SK-N-SH (cell line): ENCODE results near the gene MTR. TPM values are rescaled to one million over a fixed set of nuclear protein-coding genes. Genes with fewer than 3 reads are reported as not detected.

Experiments
- CTCF ChIA-PET: fragments of 300-600, 350-600 bp; formaldehyde crosslinking; extraction: SDS; loops from one replicate; lab custom pipeline; 2021; lab: Yijun Ruan, JAX
- POLR2A ChIA-PET: fragments of 350-600 bp; sonication (Branson Sonifier 250); formaldehyde crosslinking; extraction: SDS; loops from one replicate; lab custom pipeline; 2020; ENCODE audit warnings: antibody characterized with exemption, inconsistent platforms; lab: Yijun Ruan, JAX
- DNase-seq: peaks from one replicate; pipeline ENCODE4 v3.0.0; 2012
- H2AFZ ChIP-seq: fragments of 200-600 bp; sonication (generic); 2 replicates; pipeline ENCODE4 v1.8.1; 2016; ENCODE audit warnings: antibody characterized with exemption, mild to moderate bottlenecking, low read depth
- H3F3A ChIP-seq: fragments of 200-600 bp; sonication (generic); replicated peaks from 2 replicates; pipeline ENCODE3; 2016; ENCODE audit warnings: antibody characterized with exemption, mild to moderate bottlenecking; ENCODE audit not compliant: insufficient read depth
- H3K27ac ChIP-seq, 2 experiments: fragments of 200-500 bp in 1 of 2; fragments of 200-600 bp in 1 of 2; sonication (Bioruptor generic) in 1 of 2; sonication (generic), shearing (Covaris generic) in 1 of 2; 2 replicates each; pipeline versions ENCODE4 v1.5.1 to v1.6.1; 2014 to 2016; ENCODE audit warnings: low read depth in 2 of 2, inconsistent platforms in 1 of 2, low read length in 1 of 2, mild to moderate bottlenecking in 1 of 2, mixed read lengths in 1 of 2
- H3K27me3 ChIP-seq: fragments of 200-600 bp; sonication (generic), shearing (Covaris generic); 2 replicates; pipeline ENCODE4 v1.6.1; 2016; ENCODE audit warnings: mixed run types; ENCODE audit not compliant: insufficient read depth
- H3K36me3 ChIP-seq, 2 experiments: fragments of 200-500 bp in 1 of 2; fragments of 200-600 bp in 1 of 2; sonication (Bioruptor generic) in 1 of 2; sonication (generic) in 1 of 2; replicated peaks in 1 of 2; 2 replicates each; pipeline versions ENCODE3 to v1.5.1; 2014 to 2016; ENCODE audit warnings: low read length in 1 of 2, mild to moderate bottlenecking in 1 of 2; ENCODE audit not compliant: insufficient read depth in 2 of 2, control insufficient read depth in 1 of 2
- H3K4me1 ChIP-seq, 2 experiments: fragments of 200-500 bp in 1 of 2; fragments of 200-600 bp in 1 of 2; sonication (Bioruptor generic) in 1 of 2; sonication (generic), shearing (Covaris generic) in 1 of 2; 2 replicates each; pipeline versions ENCODE4 v1.5.1 to v1.6.1; 2014 to 2016; ENCODE audit warnings: low read depth in 1 of 2, low read length in 1 of 2, mixed run types in 1 of 2; ENCODE audit not compliant: insufficient read depth in 2 of 2, control insufficient read depth in 1 of 2
- H3K4me2 ChIP-seq: fragments of 200-600 bp; sonication (generic), shearing (Covaris generic); 2 replicates; pipeline ENCODE4 v1.6.1; 2017; ENCODE audit warnings: mixed run types
- H3K4me3 ChIP-seq, 2 experiments: fragments of 200-500 bp in 1 of 2; fragments of 200-600 bp in 1 of 2; sonication (Bioruptor generic) in 1 of 2; sonication (generic), shearing (Covaris generic) in 1 of 2; 2 replicates each; pipeline versions ENCODE4 v1.5.1 to v1.8.1; 2014 to 2016; ENCODE audit warnings: low read depth in 2 of 2, inconsistent platforms in 1 of 2, low read length in 1 of 2, mild to moderate bottlenecking in 1 of 2, mixed read lengths in 1 of 2, moderate library complexity in 1 of 2
- H3K79me2 ChIP-seq: fragments of 200-600 bp; sonication (generic); 2 replicates; pipeline ENCODE4 v1.8.1; 2017; ENCODE audit warnings: mild to moderate bottlenecking; ENCODE audit not compliant: insufficient read depth
- H3K9ac ChIP-seq: fragments of 200-600 bp; sonication (generic); 2 replicates; pipeline ENCODE4 v1.6.1; 2017; ENCODE audit warnings: mixed run types
- H3K9me2 ChIP-seq: fragments of 200-600 bp; sonication (generic); 2 replicates; pipeline ENCODE4 v1.6.1; 2017; ENCODE audit warnings: mixed run types
- H3K9me3 ChIP-seq: fragments of 200-600 bp; sonication (generic); 2 replicates; pipeline ENCODE4 v1.6.1; 2017; ENCODE audit warnings: mixed run types, mild to moderate bottlenecking, moderate library complexity
- H4K20me1 ChIP-seq: fragments of 200-600 bp; sonication (generic); 2 replicates; pipeline ENCODE4 v1.6.1; 2017; ENCODE audit warnings: mild to moderate bottlenecking, mixed run types; ENCODE audit not compliant: insufficient read depth
- CHD2 ChIP-seq: fragments of 150-350 bp; IDR thresholded peaks from 2 replicates; pipeline ENCODE4 v1.6.1; 2018; ENCODE audit warnings: low read length; ENCODE audit not compliant: partially characterized antibody
- FOSL2 ChIP-seq: IDR thresholded peaks from 2 replicates; pipeline ENCODE4 v1.4.0; 2012; ENCODE audit warnings: low read depth, mild to moderate bottlenecking, moderate library complexity, borderline replicate concordance
- FOXJ3 ChIP-seq: sonication (generic); formaldehyde crosslinking; IDR thresholded peaks from 2 replicates; pipeline ENCODE4 v1.5.1; 2020; ENCODE audit warnings: mild to moderate bottlenecking, missing genetic modification reagents
- FOXM1 ChIP-seq: IDR thresholded peaks from 2 replicates; pipeline ENCODE4 v1.4.0; 2012; ENCODE audit warnings: low read depth, mild to moderate bottlenecking
- GABPA ChIP-seq: IDR thresholded peaks from 2 replicates; pipeline ENCODE4 v1.4.0; 2012; ENCODE audit warnings: low read depth, mild to moderate bottlenecking
- GATA2 ChIP-seq: sonication (generic); formaldehyde crosslinking; IDR thresholded peaks from 2 replicates; pipeline ENCODE4 v1.5.0; 2020; ENCODE audit warnings: mild to moderate bottlenecking, missing genetic modification reagents
- MEF2A ChIP-seq: IDR thresholded peaks from 2 replicates; pipeline ENCODE4 v1.4.0; 2012; ENCODE audit warnings: low read depth, borderline replicate concordance
- MXI1 ChIP-seq: IDR thresholded peaks from 2 replicates; pipeline ENCODE4 v1.6.1; 2012; ENCODE audit warnings: mild to moderate bottlenecking, low read depth, low read length, improper control_type of control experiment
- NFIC ChIP-seq: IDR thresholded peaks from 2 replicates; pipeline ENCODE4 v1.4.0; 2012; ENCODE audit warnings: borderline replicate concordance
- RAD21 ChIP-seq: IDR thresholded peaks from 2 replicates; pipeline ENCODE4 v1.6.1; 2012; ENCODE audit warnings: mild to moderate bottlenecking, low read length
- RFX5 ChIP-seq: IDR thresholded peaks from 2 replicates; pipeline ENCODE4 v1.6.1; 2012; ENCODE audit warnings: mild to moderate bottlenecking, improper control_type of control experiment, low read length
- RXRA ChIP-seq: IDR thresholded peaks from 2 replicates; pipeline ENCODE4 v1.4.0; 2012; ENCODE audit warnings: low read depth, mild to moderate bottlenecking, borderline replicate concordance
- SIN3A ChIP-seq: IDR thresholded peaks from 2 replicates; pipeline ENCODE4 v1.6.1; 2012; ENCODE audit warnings: low read depth, mild to moderate bottlenecking, low read length, moderate library complexity, borderline replicate concordance
- TAF1 ChIP-seq: IDR thresholded peaks from 2 replicates; pipeline ENCODE4 v1.6.1; 2012; ENCODE audit warnings: low read depth, mild to moderate bottlenecking, low read length, moderate library complexity, borderline replicate concordance
- YY1 ChIP-seq: IDR thresholded peaks from 2 replicates; pipeline ENCODE4 v1.4.0; 2012; ENCODE audit warnings: low read depth, mild to moderate bottlenecking
- WGBS: methylation state at CpG from one replicate; pipeline ENCODE4 v1.1.6; 2017; ENCODE audit warnings: low lambda C conversion rate; 5-methylcytosine and 5-hydroxymethylcytosine counted together
- polyA plus RNA-seq, 3 experiments: library from polyadenylated mRNA; depleted of rRNA; stranded (reverse); fragments of >200 nt; gene quantifications; 2 replicates each; pipeline ENCODE4 v1.2.3, GENCODE V29; 2012
- TF ChIP-seq, protein P1 (sequence below): fragments of 150-350 bp; IDR thresholded peaks from 2 replicates; pipeline ENCODE4 v1.6.1; 2017; ENCODE audit warnings: antibody characterized with exemption, low read length, low read depth, borderline replicate concordance
- TF ChIP-seq, protein P2 (sequence below): IDR thresholded peaks from 2 replicates; pipeline ENCODE4 v1.4.0; 2012; ENCODE audit warnings: low read depth, borderline replicate concordance
- TF ChIP-seq, protein P3 (sequence below): IDR thresholded peaks from 2 replicates; pipeline ENCODE4 v1.4.0; 2012; ENCODE audit warnings: low read depth
- TF ChIP-seq, protein P4 (sequence below): IDR thresholded peaks from 2 replicates; pipeline ENCODE4 v1.6.1; 2012; ENCODE audit warnings: mild to moderate bottlenecking, low read depth, low read length, moderate library complexity
- TF ChIP-seq, protein P5 (sequence below): IDR thresholded peaks from 2 replicates; pipeline ENCODE4 v1.4.0; 2012; ENCODE audit warnings: low read depth, borderline replicate concordance

The MTR gene
- polyA plus RNA-seq, 1 of the 3 experiments (the other 2 are of a cell fraction), result 5.4 TPM

DNA sequence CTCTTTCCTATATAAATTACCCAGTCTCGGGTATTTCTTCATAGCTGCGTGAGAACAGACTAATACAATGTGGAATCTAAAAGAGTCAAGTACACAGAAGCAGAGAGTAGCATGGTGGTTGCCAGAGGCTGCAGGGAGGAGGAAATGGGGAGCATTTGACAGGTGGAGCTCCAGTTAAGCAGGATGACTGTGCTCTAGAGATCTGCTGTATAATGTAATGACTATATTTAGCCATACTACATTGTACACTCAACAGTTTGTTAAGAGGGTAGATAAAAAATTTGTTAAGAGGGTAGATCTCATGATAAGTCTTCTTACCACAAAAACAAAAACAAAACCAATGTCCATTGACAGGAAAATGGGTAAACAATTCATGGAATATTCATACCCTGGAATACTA lies 127.1 kb downstream of the MTR start:
- no peaks in the 10 kb centered on the region for H3K4me1 ChIP-seq
- no peak for TF ChIP-seq CHD2
- TF ChIP-seq RXRA, result no peak
- no peak for TF ChIP-seq FOSL2
- no peak for TF ChIP-seq NFIC
- TF ChIP-seq, protein P1, sequence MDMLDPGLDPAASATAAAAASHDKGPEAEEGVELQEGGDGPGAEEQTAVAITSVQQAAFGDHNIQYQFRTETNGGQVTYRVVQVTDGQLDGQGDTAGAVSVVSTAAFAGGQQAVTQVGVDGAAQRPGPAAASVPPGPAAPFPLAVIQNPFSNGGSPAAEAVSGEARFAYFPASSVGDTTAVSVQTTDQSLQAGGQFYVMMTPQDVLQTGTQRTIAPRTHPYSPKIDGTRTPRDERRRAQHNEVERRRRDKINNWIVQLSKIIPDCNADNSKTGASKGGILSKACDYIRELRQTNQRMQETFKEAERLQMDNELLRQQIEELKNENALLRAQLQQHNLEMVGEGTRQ, result no peak
- no peak for TF ChIP-seq GABPA
- TF ChIP-seq RFX5, result no peak
- no peak for TF ChIP-seq FOXJ3 (CRISPR knock-in tag)
- TF ChIP-seq, protein P2, sequence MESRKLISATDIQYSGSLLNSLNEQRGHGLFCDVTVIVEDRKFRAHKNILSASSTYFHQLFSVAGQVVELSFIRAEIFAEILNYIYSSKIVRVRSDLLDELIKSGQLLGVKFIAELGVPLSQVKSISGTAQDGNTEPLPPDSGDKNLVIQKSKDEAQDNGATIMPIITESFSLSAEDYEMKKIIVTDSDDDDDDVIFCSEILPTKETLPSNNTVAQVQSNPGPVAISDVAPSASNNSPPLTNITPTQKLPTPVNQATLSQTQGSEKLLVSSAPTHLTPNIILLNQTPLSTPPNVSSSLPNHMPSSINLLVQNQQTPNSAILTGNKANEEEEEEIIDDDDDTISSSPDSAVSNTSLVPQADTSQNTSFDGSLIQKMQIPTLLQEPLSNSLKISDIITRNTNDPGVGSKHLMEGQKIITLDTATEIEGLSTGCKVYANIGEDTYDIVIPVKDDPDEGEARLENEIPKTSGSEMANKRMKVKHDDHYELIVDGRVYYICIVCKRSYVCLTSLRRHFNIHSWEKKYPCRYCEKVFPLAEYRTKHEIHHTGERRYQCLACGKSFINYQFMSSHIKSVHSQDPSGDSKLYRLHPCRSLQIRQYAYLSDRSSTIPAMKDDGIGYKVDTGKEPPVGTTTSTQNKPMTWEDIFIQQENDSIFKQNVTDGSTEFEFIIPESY, result no peak
- no peak for TF ChIP-seq TAF1
- TF ChIP-seq, protein P3, sequence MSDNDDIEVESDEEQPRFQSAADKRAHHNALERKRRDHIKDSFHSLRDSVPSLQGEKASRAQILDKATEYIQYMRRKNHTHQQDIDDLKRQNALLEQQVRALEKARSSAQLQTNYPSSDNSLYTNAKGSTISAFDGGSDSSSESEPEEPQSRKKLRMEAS, result no peak
- no peak for TF ChIP-seq MXI1
- TF ChIP-seq, all 33 proteins: peak for 0
- no peak overlapping the region for H3K9ac ChIP-seq
- no peaks in the 10 kb centered on the region for H3K9me2 ChIP-seq
- no peak for DNase-seq
- H3K36me3 ChIP-seq, result no peaks in the 10 kb centered on the region
- WGBS, result 24% methylated on average over 2 of the region's 2 CpGs
- H3K4me2 ChIP-seq, result no peak overlapping the region
- ChIA-PET CTCF (no interaction called here), POLR2A (no interaction called here)
- H3K4me3 ChIP-seq, result no peak overlapping the region
- no peaks in the 10 kb centered on the region for H4K20me1 ChIP-seq
- H3K79me2 ChIP-seq, result no peaks in the 10 kb centered on the region
- peaks cover 8% of the 10 kb centered on the region; the same call in 1 of the 2 replicates for H3K9me3 ChIP-seq
- no peaks in the 10 kb centered on the region for H3K27me3 ChIP-seq
- H3K27ac ChIP-seq, result no peak overlapping the region
- H3F3A ChIP-seq, result no peaks in the 10 kb centered on the region
- no peak overlapping the region for H2AFZ ChIP-seq

DNA sequence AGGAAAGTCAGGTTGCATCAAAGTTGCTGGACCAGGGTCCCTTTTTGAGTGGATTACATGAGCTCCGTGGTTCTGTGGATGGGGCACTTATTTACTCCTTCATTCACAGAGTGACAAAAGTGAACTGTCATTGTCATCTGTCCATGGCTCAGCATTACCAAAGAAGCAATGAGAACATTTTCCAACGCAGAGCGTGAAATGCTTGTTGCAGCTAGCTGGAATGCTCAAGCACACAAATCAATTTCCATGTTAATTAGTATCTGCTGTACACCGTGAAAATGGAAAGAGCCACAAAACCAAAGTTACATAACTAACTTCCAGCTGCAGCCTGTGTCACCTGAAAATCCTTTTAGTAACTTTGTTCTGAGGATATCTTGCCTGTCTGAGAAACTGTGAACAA lies 130.3 kb downstream of the MTR start:
- H3K4me2 ChIP-seq, result no peak overlapping the region
- no peaks in the 10 kb centered on the region for H3K36me3 ChIP-seq
- H3K9ac ChIP-seq, result no peak overlapping the region
- CTCF ChIA-PET, result no interaction called here
- no peaks in the 10 kb centered on the region for H3F3A ChIP-seq
- H2AFZ ChIP-seq, result no peak overlapping the region
- no peaks in the 10 kb centered on the region for H3K9me3 ChIP-seq
- no peak overlapping the region for H3K27ac ChIP-seq
- H3K27me3 ChIP-seq, result no peaks in the 10 kb centered on the region
- no peaks in the 10 kb centered on the region for H3K79me2 ChIP-seq
- H4K20me1 ChIP-seq, result no peaks in the 10 kb centered on the region
- WGBS, result 53% methylated on average over 4 of the region's 4 CpGs
- no peaks in the 10 kb centered on the region for H3K9me2 ChIP-seq
- POLR2A ChIA-PET, result no interaction called here
- H3K4me1 ChIP-seq, result no peaks in the 10 kb centered on the region
- H3K4me3 ChIP-seq, result no peak overlapping the region
- DNase-seq, result no peak
- no peak for TF ChIP-seq MEF2A
- no peak for TF ChIP-seq NFIC
- TF ChIP-seq, protein P4, sequence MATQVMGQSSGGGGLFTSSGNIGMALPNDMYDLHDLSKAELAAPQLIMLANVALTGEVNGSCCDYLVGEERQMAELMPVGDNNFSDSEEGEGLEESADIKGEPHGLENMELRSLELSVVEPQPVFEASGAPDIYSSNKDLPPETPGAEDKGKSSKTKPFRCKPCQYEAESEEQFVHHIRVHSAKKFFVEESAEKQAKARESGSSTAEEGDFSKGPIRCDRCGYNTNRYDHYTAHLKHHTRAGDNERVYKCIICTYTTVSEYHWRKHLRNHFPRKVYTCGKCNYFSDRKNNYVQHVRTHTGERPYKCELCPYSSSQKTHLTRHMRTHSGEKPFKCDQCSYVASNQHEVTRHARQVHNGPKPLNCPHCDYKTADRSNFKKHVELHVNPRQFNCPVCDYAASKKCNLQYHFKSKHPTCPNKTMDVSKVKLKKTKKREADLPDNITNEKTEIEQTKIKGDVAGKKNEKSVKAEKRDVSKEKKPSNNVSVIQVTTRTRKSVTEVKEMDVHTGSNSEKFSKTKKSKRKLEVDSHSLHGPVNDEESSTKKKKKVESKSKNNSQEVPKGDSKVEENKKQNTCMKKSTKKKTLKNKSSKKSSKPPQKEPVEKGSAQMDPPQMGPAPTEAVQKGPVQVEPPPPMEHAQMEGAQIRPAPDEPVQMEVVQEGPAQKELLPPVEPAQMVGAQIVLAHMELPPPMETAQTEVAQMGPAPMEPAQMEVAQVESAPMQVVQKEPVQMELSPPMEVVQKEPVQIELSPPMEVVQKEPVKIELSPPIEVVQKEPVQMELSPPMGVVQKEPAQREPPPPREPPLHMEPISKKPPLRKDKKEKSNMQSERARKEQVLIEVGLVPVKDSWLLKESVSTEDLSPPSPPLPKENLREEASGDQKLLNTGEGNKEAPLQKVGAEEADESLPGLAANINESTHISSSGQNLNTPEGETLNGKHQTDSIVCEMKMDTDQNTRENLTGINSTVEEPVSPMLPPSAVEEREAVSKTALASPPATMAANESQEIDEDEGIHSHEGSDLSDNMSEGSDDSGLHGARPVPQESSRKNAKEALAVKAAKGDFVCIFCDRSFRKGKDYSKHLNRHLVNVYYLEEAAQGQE, result no peak
- no peak for TF ChIP-seq GATA2 (CRISPR knock-in tag)
- TF ChIP-seq CHD2, result no peak
- no peak for TF ChIP-seq TAF1
- no peak for TF ChIP-seq FOXM1
- TF ChIP-seq RAD21, result no peak
- no peak for TF ChIP-seq SIN3A
- TF ChIP-seq, protein P5, sequence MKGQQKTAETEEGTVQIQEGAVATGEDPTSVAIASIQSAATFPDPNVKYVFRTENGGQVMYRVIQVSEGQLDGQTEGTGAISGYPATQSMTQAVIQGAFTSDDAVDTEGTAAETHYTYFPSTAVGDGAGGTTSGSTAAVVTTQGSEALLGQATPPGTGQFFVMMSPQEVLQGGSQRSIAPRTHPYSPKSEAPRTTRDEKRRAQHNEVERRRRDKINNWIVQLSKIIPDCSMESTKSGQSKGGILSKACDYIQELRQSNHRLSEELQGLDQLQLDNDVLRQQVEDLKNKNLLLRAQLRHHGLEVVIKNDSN, result no peak
- no peak for TF ChIP-seq YY1
